GDM1 (cell line): ENCODE results near the gene LRCH4.

Experiments used
- DNase-seq: peaks from one replicate; lab custom pipeline; 2025; lab: John Stamatoyannopoulos, UW

LRCH4 gene

DNA sequence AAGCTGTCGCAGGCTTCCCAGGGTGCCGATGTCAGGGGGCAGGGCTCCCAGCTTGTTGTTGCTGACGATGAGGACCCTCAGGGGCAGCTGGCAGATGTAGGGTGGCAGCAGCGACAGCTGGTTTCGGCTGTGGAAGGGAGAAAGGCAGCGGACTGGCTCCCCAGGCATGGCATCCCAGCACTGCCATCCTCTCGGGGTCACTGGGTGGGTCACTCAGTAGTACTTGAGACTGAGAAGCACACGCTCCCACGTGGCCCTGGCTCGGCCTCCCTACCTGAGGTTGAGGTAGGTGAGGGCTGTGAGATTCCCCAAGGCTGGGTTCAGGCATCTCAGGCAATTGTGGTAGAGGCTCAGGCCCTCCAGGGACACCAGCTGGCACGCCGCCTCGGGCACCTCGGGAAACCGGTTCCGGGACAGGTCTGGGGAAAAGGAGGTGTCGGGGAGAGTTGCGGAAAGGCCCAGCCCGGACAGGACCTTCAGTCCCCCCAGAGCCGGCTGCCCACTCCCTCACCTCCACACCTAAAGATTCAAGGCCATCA lies 3.8 kb downstream of the LRCH4 start:
- DNase-seq, result no peak

DNA sequence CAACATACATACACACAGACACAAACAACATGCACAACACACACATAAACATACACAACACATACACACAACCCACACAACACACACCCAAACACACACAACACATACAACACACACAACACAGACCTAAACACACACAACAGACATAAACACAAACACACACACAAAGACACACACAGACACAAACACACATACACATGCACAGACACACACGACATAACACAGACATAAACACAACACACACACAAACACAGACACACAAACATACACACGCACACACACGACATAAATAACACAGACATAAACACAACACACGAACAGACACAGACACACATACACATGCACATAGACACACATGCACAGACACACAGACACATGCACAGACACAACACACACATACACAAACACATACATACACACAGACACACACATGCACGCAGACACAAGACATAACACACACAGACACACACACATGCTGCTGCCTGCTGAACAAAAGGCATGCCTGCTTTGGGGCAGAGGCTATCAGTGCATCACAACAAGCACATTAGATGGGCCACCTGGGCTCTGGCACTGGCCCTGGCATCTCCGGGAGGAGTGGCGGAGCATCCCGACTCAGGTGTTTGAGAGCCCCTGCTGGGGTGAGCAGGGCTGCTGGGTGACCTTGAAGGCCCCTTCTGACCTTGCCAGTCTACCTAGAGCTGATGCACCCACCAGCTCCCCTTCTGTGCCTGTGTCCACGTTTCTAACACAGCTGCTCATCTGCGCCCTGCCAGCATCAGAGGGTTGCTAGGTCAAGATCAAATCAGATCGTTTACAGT lies 5.3 kb downstream of the LRCH4 start:
- DNase-seq, result no peak

DNA sequence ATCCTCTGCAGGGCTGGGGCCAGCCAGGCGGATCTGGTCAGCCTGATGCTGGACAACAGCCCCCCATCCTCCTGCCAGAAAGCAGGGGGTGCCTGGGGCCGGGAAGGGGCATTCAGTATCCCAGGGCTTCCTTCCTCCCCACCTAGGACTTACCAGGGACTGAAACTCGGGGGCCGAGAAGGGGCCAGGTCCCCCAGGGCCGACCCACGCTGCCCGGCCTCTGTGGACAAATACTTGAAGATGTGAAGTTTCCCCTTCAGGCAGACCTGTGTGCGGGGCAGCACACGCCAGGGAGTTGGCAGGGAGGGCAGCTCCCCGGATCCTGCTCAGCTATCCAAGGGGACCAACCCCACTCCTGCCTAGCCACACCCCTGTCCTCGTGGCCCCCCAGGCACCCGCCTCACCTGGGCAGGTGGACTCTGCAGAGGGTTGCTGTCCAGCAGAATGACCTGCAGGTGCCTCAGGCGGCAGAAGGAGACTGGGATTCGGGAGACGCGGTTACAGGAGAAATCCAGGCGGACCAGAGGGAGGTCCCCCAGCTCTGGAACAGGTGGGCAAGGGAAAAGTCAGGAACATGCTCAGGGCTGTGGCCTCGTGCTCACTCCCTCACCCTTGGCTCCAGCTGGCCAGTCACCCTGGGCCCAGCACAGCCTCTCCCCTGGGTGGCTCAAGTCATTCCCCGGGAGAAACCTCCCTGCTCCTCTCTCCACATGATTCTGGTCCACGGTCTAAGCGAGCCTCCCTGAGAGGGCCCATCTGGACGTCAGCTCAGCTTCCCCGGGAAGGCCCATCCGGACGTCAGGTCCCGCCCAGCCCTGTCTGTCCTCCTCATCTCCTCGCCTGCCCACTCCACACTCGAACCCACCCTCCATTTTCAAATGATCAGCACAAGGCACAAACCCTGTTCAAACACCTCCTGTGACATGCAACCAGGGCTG lies 7.4 kb downstream of the LRCH4 start:
- no peak for DNase-seq

DNA sequence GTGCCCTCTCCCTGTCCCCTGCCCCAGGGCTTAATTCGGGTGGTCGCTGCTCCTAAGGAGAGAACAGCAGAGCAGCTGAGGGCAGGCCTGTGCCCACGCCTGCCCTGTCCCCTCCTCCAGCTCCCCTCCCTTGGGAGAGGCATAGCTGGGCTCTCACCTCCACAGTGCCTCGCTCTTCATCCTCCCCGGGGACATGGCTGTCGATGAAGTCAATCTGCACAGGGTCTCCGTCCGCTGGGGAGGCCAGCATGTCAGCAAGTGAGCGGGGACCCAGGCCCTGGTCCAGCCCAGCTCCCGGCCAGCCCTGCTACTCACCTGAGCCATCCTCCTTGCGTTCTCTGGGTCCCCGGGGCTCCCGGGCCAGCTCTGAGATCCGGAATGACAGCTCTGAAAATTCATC lies 8.4 kb downstream of the LRCH4 start:
- no peak for DNase-seq

DNA sequence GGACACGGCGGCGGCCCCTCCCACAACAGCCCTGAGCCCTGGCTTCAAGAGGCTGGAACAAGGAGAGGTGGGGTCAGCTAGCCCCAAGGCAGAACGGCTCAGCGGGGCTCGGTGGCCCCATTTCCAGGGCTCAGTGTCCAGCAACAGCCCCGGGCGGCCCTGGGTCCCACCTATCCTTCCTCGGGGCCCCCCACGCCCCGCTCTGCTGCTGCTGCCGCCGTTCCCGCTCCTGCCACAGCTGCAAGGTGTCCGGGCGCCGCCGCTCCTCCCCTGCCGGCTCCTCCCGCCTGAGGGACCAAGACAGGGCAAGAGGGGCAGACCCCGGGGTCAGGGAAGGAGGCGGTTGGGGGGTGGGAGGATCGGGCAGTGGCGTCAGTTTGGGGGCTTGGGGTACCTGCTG lies 8.8 kb downstream of the LRCH4 start:
- no peak for DNase-seq

DNA sequence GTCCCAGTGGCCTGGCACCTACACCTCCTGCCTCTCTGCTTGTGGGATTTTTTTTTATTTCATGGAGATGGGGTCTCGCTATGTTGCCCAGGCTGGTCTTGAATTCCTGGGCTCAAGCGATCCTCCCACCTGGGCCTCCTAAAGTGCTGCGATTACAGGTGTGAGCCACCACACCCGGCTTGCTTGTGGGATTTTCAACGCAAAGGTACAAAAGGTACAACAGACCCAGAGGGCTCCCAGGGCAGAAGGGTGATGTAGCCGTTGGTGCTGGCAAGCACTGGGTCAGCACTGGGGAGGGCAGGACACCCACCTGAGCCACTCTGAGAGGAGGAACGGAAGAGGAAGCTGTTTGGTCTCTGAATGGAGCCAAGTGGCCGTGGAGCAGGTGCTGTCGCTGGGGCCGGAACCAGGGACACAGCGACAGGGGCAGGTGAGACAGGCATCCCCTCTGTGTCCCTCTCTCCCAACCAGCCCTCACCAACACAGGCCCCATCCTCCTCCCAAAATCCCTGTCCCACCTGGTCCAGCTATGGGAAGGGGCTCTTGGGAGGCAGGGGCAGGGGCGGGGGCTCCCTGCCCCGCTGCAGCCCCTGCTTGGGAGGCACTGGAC lies 9.4 kb downstream of the LRCH4 start:
- DNase-seq, result no peak

DNA sequence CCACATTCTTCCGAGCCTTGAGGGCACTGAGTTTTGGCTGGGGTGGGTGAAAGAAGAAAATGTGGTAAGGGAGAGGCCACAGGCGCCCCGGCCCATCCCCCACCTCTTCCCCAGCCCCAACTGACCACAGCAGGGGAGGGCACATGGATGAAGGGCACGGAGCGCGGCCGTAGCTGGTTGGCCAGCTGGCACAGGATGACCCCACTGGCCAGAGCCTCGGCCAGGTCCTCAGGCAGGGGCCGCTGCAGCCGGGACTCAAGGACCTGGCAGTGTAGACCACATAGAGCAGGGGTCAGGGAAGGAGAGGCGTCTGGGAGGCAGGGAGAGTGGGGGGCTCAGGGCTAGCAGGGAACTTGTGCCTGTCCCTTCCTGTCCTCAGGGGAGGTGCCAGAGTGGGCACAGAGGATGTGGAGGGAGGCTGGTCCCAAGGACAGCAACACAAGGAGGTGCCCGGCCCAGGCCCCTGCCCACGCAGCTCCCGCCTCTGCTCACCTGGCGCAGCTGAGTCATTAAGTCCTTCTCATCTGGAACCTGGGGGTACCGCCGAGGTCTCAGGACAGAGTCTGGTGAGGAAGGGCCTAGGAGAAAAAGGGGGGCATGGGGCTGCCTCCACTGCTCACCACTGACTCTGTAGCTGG lies 10.1 kb downstream of the LRCH4 start:
- DNase-seq, result no peak

DNA sequence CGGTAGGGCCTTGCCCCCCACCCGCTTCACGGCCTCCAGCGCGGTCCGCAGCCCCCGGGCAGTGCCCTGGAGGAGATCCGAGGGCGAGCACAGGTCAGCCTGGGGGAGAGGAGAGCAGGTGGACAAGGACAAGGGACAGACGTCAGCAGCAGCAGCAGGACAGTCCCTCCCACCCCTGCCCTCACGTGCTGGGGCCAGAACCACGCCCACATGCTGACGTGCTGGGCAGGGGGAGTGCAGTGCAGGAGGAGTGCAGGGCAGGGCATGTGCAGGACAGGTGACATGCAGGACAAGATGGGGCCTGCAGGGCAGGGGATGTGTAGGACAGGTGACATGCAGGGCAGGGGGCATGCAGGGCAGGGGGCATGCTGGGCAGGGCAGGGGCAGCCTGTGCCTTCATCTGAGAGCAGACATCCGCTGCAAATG lies 10.7 kb downstream of the LRCH4 start:
- DNase-seq, result no peak

DNA sequence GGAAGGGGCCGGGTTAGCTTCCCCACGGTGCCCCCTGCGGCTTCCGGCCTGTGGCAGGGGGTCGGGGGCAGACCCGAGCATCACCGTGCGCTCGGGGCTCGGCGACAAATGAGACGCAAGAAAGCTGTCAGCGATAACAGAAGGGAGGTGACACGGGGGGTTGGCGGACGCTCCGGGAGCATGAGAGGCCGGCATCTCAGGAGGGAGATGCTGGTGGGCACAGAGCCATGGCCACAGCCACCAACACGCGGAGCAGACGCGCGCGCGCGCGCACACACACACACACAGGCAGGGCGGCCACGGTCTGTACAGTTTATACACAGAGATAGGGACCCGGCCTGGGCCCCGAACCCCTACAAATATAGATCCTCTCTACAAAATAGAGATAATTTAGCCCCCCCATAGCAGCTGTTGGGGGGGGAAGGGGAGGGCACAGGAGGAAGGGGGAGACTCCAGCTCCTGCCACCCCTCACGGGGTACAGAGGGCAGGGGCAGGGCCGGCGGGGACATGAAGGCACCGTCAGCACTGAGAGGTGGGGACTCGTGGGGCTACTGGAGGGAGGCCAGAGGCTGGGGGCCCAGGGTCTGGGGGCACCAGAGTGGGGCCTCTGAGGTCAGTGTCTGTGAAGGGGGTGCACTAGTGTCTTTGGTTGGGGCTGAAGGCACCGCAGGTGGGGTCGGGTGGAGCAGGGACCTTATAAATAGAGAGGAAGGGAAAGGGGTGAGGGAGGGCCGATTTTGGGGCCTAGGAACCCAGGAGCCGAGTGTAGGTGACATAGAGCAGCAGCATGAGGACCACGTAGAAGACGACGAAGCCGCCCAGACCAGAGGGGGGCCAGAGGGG lies 11.3 kb downstream of the LRCH4 start:
- no peak for DNase-seq

DNA sequence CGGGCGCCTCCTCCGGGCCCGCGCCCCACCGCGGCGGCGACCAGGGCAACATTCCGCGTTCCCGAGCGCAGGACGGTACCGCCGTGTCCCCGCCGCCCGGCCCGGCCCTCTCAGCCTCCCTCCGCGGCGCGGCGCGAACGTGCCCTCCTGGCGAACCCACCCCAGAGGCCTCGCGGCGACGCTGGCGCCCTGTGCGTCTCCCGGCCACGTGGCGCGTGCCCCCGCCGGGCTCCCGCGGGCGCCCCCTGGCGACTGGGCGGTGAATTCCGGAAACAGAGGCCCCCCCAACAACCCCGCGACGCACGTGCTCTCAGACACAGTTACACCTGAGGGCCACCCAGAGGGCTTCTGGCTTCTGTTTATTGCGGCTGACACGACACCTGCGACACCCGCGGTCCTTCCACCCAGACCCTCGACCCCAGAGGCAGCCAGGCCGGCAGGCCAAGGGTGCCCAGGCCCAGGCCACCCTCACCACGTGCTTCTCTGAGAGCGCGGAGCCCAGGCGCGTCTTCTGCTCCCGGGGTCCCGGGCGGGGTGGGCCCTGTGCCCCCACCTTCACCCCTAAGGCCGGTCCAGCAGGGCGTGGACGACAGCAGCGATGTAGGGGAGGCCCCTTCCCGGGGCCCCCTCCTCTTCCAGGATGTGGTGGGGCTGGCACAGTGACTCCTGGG lies 12.1 kb downstream of the LRCH4 start, which contains the start of gene SAP25:
Gene SAP25 (minus strand): TSS at position 210 of the 671 bp plus-strand sequence. CDS start 158 bp downstream, at position 52.
- DNase-seq, result no peak

DNA sequence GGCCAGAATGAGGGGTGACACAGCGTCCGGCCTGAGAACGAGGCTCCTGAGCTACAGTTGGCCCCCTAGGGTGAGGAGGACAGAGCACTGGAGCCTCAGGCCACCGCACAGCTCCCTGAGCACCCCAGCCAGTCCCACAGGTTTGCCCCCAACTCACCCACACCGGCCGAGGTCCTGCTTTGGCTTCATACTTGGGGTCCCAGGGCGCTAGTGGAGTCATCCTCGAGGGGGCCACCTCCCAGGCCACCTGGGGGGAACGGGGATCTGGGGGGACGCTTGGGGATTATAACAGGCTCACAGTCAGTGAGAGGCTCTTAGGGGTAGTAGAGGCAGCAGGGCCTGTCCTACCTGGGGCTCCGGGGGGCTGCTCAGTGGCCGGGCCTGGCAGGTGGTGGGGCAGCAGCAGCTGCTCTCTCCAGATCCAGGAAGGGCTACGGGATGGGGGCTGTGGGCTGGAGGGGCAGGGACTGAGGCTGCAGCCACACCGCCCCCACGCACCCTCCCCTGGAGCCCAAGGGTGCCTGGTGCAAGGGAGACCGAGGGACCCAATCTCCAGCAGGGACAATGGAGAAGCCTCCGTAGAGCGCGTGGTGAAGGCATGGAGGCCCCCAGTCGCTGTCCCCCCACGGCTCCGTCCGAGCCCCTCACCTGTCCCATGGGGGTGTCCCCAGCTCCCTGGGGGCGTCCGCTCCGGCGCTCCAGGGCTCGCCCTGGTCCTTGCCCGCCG lies 12.8 kb downstream of the LRCH4 start:
- no peak for DNase-seq

DNA sequence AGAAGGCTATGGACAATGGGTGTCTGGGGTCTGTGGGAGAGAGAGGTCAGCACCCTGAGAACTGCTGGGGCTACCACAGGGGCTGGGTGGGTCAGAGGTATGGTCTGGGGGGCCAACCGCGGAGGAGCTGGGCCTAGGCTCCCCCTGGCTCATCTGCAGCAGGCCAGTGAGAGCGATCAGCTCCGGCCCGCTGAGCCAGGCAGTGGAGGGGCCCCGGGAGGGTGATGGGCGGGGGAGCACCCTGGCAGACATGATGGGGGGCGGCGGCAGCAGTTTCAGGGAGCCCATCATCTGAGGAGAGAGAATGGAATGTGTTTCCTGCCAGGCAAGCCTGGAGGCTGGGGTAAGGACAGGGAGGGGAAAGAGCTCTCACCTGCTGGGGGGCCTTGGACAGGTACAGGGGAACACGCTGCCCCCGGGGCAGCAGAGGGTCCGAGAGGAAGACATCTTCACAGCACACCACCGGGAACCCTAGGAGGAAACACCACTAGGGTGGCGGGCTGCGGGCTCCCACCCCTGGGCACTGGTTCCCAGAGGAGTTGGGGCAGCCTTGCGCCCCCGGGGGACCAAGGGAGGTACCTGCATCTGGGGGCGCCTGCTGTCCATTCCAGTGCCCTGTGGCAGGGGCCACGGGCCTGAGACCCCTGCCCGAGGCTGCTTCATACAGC lies 13.5 kb downstream of the LRCH4 start:
- DNase-seq, result no peak

DNA sequence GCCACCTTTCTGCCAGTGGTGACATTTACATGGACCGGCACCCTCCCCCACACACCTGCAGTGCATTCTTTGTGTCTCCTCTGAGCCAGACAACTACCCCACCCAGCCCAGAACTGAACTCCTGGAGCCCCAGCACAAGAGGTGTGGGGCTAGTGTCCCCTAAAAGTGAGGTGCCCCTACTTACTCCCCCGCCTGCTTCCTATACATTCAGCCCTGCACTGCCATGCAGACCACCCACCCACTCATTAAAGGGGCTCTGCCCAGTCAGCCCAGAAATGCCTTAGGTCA lies 14.2 kb downstream of the LRCH4 start:
- DNase-seq, result no peak

DNA sequence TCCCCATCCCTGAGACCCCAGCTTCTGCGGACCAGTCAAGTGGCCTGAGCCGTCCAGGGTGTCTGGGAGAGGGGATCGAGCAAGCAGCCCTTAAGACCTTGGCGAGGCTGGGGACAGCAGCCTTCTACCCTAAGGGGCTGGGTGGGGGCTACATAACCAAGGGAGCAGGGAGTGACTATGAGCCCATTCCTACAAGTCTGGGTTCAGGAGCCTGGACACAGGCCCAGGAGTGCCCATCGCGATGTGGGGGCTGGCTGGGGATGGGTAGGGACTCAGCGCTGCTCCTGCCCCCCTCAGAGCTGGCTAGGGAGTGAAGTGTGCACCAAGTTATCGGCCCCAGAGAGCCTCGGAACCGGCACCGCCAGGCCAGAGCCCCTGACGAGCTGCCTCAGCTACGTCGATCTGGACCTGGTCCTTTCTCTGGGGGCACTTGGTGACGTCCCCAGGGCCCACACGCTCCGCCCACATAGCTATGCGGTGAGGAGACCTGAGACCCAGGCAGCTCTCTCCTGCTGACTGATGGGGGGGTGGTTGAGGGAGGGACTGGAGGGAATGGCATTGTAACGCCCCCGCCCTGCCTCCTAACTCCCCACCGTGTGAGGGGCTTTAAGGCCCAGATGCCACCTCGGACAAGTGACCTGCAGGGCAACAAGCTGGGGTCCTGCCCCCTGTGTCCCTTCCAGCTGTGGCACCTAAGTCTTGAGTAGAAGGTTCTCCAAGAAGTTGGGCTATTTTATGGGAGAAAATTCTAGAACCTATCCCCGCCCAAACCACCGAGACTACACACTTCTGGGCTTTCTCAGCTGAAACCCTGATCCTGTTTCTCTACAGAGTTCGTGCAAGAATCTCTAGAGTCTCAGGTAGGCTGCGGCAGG lies 14.7 kb downstream of the LRCH4 start:
- no peak for DNase-seq

DNA sequence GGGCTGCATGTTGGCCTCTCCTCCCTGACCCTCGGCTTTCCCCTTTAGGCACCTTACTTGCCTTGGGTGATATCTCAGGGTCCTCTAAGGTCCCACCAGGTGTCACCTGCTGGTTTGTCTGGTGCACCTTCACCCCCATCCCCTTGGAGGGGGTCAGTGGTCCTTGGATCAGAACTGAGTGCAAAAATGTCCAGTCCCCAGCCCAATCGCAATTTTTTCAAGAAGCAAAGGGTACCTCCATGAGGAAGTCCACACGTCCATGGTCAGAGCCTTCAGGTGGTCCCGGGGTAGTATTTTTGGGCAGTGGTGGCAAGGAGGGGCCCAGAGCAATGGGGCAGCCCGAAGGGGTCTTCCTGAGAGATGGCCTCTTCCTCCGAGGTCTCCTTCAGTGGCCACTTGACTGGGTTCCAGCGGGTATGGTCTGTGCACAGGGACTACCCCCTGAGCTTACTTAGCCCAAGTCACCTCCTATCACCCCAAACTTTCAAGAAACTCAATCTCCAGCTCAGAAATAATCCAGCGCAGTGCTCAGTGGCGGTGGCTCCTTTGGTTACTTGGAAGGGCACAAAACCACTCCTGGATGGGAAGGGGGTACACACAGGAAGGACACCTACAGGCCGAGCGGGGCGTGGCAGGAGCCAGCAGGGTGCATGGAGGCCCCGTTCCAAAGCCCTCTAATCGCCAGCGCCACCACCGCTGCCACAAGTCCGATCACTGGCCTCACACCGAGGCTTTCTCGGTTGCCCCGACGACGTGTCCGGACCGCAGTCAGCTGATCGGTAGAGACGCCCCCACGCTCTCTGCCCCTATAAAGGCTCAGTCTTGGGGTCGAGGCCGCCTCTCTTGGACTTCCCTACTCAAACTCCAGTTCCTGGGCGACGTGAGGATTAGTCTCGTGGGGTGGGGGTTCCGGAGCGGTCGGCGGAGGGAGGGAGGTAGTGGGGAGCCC lies 16.8 kb downstream of the LRCH4 start:
- DNase-seq, result no peak

DNA sequence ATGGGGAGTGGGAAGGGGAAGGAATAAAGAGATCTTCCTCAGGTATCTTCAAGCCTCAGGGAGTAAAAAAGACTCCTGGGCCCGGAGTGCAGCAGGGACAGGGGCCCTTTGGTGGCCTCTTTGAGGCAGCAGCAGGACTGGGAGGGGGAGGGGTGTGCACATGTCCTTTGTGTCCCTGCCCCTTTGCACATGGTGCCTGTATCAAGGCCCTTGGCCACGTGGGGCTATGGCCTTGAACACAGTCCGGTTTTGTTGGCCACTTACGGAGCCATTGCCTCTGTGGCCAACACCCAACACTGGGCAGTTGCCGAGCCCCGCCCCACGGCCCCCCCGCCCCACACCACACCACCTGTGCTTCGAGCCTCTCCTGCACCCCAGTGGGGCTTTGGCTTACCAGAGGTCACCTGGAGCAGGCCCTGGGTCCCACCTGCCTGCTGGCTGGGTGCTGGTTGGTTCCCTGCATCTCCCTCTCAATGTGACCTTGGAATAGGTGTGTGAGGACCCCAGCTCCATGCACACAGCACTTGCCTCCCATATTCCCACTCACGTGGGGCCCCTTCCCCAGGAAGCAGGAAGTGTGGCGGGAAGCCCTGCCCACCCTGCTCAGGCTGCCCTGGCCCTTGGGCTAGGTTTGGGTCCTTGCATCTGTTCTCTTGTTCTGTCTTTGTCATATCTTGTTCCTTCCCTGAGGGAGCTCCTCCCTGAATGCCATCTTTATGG lies 17.6 kb downstream of the LRCH4 start:
- DNase-seq, result no peak
